ENCODE results near the gene METTL22.

The METTL22 gene

DNA sequence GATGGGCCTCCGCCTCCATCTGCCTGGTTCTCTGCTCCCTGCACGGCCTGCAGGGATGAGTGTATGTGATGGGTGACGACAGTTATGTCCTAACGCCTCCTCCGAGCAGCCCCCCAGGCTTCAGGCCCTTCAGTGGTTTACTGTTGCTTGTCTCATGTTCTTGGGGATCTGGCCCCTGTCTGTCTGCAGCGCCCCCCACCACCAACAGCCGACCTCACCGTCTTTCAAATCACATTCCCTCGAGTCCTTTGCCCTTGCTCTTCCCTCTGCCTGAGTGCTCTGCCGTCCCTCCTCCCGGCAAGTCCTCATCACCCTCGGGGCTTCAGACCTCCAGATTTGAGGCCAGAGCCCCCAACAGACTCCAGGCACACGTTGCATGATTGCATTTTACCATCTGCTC lies 18.2 kb downstream of the METTL22 start:
- H3K4me3 ChIP-seq (ENCODE audit: low read depth, low read length): no peak overlapping the region
- in situ Hi-C loops (cut with HindIII; ENCODE audit: low sequenced_read_pairs): loop anchor here (5.0 kb wide), 1 partner anchor 72 kb away; no protein-coding TSS in a partner anchor
- TF ChIP-seq, protein P1, sequence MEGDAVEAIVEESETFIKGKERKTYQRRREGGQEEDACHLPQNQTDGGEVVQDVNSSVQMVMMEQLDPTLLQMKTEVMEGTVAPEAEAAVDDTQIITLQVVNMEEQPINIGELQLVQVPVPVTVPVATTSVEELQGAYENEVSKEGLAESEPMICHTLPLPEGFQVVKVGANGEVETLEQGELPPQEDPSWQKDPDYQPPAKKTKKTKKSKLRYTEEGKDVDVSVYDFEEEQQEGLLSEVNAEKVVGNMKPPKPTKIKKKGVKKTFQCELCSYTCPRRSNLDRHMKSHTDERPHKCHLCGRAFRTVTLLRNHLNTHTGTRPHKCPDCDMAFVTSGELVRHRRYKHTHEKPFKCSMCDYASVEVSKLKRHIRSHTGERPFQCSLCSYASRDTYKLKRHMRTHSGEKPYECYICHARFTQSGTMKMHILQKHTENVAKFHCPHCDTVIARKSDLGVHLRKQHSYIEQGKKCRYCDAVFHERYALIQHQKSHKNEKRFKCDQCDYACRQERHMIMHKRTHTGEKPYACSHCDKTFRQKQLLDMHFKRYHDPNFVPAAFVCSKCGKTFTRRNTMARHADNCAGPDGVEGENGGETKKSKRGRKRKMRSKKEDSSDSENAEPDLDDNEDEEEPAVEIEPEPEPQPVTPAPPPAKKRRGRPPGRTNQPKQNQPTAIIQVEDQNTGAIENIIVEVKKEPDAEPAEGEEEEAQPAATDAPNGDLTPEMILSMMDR (IDR thresholded peaks at IDR 0.05; ENCODE audit: low read depth, low read length, missing control alignments): no peak
- no peak for DNase-seq (ENCODE audit: low read depth)

DNA sequence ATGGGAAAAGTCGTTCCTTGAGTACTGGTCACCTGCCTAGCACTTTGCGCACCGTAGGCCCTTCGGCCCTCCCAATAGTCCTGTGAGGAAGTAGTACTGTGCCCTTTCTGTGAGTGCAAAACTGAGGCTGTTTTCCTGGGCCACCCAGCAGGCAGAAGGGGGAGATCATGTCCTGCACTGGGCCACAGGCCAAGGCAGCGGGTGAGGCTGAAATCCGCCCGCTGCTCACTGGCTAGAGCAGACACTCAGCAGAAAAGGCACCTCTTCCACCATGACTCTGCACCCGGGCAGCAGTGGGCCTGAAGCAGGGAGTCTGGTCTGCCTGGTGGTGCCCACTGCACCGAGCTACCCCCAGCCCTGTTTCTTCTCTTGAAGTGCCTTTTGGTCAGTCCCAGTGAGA lies 20.2 kb downstream of the METTL22 start:
- H3K4me3 ChIP-seq (ENCODE audit: low read depth, low read length): no peak overlapping the region
- in situ Hi-C loops (cut with HindIII; ENCODE audit: low sequenced_read_pairs): no loop called here
- TF ChIP-seq, protein P1 (IDR thresholded peaks at IDR 0.05; ENCODE audit: low read depth, low read length, missing control alignments): no peak
- no peak for DNase-seq (ENCODE audit: low read depth)

DNA sequence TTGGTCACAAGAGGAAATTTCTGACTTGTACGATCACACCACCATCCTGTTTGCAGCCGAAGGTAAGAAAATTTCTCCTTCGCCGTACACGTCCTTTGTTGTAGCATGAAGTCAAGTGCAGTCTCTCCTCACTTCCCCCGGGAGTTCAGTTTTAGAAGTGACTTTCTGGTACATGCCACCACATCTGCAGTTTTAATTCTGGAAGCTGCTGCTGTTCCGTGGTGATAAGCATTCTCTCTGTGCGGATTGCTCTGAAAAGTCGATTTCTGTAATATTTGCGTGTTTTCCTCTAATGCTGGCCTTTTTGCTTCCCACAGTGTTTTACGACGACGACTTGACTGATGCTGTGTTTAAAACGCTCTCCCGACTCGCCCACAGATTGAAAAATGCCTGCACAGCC lies 20.6 kb downstream of the METTL22 start:
- in situ Hi-C loops (cut with HindIII; ENCODE audit: low sequenced_read_pairs): no loop called here
- no peak overlapping the region for H3K4me3 ChIP-seq (ENCODE audit: low read depth, low read length)
- no peak for DNase-seq (ENCODE audit: low read depth)
- TF ChIP-seq, protein P1 (IDR thresholded peaks at IDR 0.05; ENCODE audit: low read depth, low read length, missing control alignments): no peak

DNA sequence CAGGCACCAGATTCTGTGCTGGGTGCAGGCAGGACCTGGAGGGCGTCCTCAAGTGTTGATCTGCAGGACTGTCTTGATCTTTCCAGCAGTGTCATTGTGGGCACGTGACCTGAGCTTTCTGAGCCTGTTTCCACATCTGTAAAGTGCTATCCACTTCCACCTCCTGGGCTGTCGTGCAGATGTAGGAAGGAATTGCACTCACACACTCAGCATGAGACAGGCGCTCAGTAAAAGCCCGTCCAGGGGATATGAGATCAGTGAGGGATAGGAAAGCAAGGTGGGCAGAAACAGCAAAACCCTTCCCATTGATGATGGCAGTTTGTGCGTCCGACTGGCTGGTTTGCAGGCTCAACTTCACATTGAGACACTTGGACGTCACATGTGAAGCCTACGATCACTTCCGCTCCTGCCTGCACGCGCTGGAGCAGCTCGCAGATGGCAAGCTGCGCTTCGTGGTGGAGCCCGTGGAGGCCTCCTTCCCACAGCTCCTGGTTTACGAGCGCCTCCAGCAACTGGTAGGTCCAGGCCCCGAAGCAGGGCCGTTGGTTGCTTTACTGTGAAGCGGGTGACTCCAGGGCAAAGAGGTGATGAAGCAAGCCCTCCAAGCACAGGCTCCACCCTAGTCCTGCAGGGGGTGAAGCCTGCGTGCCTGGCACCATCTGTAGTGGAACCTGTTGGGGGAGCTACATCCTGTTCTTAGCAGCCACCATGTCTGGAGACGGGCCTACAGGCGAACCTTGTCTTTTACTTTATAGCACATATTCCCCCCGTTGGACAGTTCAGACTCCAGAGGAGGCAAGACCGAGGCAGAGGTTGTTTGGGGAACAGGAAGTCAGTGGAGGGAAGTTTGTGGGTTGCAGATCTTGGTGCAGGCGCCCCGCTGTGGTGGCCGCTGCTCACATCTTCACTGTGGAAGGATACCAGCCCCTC lies 23.0 kb downstream of the METTL22 start:
- in situ Hi-C loops (cut with HindIII; ENCODE audit: low sequenced_read_pairs): no loop called here
- no peak for DNase-seq (ENCODE audit: low read depth)
- no peak overlapping the region for H3K4me3 ChIP-seq (ENCODE audit: low read depth, low read length)
- TF ChIP-seq, protein P1 (IDR thresholded peaks at IDR 0.05; ENCODE audit: low read depth, low read length, missing control alignments): no peak

DNA sequence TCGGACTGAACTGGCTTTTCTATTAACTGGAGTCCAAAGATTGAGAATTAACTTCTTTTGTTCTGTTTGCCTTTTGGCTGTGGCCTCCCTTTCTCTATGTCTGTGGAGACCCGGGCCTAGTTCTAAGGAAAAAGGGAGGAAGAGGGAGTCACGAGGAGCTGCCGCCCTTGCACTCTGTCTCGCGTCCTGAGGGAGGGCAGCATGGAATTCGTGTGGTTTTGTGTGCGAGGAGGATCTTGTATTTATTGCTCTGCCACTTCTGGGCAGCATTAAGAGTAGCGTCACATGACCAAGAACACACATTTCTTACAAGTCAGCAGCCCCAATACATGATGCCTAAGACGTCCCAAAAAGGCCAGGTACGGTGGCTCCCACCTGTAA lies 23.6 kb downstream of the METTL22 start:
- TF ChIP-seq, protein P1 (IDR thresholded peaks at IDR 0.05; ENCODE audit: low read depth, low read length, missing control alignments): no peak
- in situ Hi-C loops (cut with HindIII; ENCODE audit: low sequenced_read_pairs): no loop called here
- no peak for DNase-seq (ENCODE audit: low read depth)
- no peak overlapping the region for H3K4me3 ChIP-seq (ENCODE audit: low read depth, low read length)

DNA sequence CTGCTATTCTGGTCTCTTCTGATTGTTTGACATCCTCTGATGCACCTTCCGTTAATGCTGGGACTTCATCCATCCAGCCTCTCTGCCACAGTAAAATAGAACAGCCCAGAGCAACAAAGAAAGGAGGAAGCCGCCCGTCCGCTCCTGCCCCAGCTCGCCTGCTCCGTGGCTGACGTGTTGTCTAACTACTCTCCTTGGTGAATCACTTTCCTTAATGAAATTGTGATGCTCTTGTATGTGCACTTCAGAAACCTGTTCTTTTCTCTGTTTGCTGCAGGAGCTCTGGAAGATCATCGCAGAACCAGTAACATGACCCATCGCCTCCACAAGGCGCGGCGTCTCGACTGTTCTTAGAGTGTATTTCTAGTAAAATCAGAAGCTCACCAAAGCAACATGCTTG lies 24.3 kb downstream of the METTL22 start:
- TF ChIP-seq, protein P1 (IDR thresholded peaks at IDR 0.05; ENCODE audit: low read depth, low read length, missing control alignments): no peak
- no peak overlapping the region for H3K4me3 ChIP-seq (ENCODE audit: low read depth, low read length)
- in situ Hi-C loops (cut with HindIII; ENCODE audit: low sequenced_read_pairs): no loop called here
- DNase-seq (ENCODE audit: low read depth): no peak

All from astrocyte of the cerebellum (primary cell).